ENCODE results near the gene VSIR.

GRCh38 chr10:71729161-71729636, 44.1 kb downstream of the VSIR start:
- no peak for TF ChIP-seq CTCF (conservative IDR thresholded peaks at IDR 0.05; ENCODE audit: low read length)
- TF ChIP-seq EZH2phosphoT487 (IDR thresholded peaks at IDR 0.05; ENCODE audit: borderline replicate concordance): no peak
